Measurements from ENCODE around the gene INTS7. TPM values are rescaled to one million over a fixed set of nuclear protein-coding genes. Genes with fewer than 3 reads are reported as not detected.

INTS7 gene
- total and polyA plus RNA-seq, 2 experiments from 2014 or later: 10.9 to 34.0 TPM

GRCh38 chr1:211891708-211892107 is 143.6 kb downstream of the INTS7 start:
- TF ChIP-seq STAT1 (IDR thresholded peaks at IDR 0.05; ENCODE audit: unreplicated experiment) (no peak), EZH2 (IDR thresholded peaks at IDR 0.05; ENCODE audit: low read depth, unreplicated experiment) (no peak), REST (IDR thresholded peaks at IDR 0.05; ENCODE audit: unreplicated experiment) (no peak), POLR2AphosphoS5 (IDR thresholded peaks at IDR 0.05; ENCODE audit: low read depth) (no peak), EZH2phosphoT487 (IDR thresholded peaks at IDR 0.05; ENCODE audit: unreplicated experiment) (no peak), CREB1 (CRISPR knock-in tag; IDR thresholded peaks at IDR 0.05; ENCODE audit: low read depth) (no peak), NANOG (IDR thresholded peaks at IDR 0.05; ENCODE audit: borderline replicate concordance) (no peak), ZNF331 (CRISPR knock-in tag; IDR thresholded peaks at IDR 0.05; ENCODE audit: low read depth) (no peak), JUNB (IDR thresholded peaks at IDR 0.05; ENCODE audit: unreplicated experiment) (no peak), ZNF114 (CRISPR knock-in tag; IDR thresholded peaks at IDR 0.05) (no peak)
- TF ChIP-seq, protein P1, sequence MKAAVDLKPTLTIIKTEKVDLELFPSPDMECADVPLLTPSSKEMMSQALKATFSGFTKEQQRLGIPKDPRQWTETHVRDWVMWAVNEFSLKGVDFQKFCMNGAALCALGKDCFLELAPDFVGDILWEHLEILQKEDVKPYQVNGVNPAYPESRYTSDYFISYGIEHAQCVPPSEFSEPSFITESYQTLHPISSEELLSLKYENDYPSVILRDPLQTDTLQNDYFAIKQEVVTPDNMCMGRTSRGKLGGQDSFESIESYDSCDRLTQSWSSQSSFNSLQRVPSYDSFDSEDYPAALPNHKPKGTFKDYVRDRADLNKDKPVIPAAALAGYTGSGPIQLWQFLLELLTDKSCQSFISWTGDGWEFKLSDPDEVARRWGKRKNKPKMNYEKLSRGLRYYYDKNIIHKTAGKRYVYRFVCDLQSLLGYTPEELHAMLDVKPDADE (IDR thresholded peaks at IDR 0.05): no peak
- TF ChIP-seq, protein P2, sequence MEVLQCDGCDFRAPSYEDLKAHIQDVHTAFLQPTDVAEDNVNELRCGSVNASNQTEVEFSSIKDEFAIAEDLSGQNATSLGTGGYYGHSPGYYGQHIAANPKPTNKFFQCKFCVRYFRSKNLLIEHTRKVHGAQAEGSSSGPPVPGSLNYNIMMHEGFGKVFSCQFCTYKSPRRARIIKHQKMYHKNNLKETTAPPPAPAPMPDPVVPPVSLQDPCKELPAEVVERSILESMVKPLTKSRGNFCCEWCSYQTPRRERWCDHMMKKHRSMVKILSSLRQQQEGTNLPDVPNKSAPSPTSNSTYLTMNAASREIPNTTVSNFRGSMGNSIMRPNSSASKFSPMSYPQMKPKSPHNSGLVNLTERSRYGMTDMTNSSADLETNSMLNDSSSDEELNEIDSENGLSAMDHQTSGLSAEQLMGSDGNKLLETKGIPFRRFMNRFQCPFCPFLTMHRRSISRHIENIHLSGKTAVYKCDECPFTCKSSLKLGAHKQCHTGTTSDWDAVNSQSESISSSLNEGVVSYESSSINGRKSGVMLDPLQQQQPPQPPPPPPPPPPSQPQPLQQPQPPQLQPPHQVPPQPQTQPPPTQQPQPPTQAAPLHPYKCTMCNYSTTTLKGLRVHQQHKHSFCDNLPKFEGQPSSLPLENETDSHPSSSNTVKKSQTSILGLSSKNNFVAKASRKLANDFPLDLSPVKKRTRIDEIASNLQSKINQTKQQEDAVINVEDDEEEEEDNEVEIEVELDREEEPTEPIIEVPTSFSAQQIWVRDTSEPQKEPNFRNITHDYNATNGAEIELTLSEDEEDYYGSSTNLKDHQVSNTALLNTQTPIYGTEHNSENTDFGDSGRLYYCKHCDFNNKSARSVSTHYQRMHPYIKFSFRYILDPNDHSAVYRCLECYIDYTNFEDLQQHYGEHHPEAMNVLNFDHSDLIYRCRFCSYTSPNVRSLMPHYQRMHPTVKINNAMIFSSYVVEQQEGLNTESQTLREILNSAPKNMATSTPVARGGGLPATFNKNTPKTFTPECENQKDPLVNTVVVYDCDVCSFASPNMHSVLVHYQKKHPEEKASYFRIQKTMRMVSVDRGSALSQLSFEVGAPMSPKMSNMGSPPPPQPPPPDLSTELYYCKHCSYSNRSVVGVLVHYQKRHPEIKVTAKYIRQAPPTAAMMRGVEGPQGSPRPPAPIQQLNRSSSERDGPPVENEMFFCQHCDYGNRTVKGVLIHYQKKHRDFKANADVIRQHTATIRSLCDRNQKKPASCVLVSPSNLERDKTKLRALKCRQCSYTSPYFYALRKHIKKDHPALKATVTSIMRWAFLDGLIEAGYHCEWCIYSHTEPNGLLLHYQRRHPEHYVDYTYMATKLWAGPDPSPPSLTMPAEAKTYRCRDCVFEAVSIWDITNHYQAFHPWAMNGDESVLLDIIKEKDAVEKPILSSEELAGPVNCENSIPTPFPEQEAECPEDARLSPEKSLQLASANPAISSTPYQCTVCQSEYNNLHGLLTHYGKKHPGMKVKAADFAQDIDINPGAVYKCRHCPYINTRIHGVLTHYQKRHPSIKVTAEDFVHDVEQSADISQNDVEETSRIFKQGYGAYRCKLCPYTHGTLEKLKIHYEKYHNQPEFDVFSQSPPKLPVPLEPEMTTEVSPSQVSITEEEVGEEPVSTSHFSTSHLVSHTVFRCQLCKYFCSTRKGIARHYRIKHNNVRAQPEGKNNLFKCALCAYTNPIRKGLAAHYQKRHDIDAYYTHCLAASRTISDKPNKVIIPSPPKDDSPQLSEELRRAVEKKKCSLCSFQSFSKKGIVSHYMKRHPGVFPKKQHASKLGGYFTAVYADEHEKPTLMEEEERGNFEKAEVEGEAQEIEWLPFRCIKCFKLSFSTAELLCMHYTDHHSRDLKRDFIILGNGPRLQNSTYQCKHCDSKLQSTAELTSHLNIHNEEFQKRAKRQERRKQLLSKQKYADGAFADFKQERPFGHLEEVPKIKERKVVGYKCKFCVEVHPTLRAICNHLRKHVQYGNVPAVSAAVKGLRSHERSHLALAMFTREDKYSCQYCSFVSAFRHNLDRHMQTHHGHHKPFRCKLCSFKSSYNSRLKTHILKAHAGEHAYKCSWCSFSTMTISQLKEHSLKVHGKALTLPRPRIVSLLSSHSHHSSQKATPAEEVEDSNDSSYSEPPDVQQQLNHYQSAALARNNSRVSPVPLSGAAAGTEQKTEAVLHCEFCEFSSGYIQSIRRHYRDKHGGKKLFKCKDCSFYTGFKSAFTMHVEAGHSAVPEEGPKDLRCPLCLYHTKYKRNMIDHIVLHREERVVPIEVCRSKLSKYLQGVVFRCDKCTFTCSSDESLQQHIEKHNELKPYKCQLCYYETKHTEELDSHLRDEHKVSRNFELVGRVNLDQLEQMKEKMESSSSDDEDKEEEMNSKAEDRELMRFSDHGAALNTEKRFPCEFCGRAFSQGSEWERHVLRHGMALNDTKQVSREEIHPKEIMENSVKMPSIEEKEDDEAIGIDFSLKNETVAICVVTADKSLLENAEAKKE (CRISPR knock-in tag; IDR thresholded peaks at IDR 0.05): no peak
- ATAC-seq (no peak), DNase-seq (ENCODE audit: low spot score) (no peak)
- no peaks in the 10 kb centered on the region for H3K4me1 ChIP-seq (ENCODE audit: insufficient read depth)
- no peak overlapping the region for H3K4me2 ChIP-seq
- H3K27ac ChIP-seq (ENCODE audit: low read depth): no peak overlapping the region
- H3K9me3 Mint-ChIP-seq: peaks cover 8% of the 10 kb centered on the region; the same call in 2 of the 3 replicates
- peaks cover 2% of the 10 kb centered on the region; the same call in 2 of the 3 replicates for H3K4me1 Mint-ChIP-seq
- no peaks in the 10 kb centered on the region for H3K27me3 ChIP-seq (ENCODE audit: insufficient read depth)
- H3K79me2 ChIP-seq (replicated peaks; ENCODE audit: insufficient read depth): no peaks in the 10 kb centered on the region
- H3K27ac Mint-ChIP-seq: no peak overlapping the region
- no peaks in the 10 kb centered on the region for H3K36me3 ChIP-seq (ENCODE audit: insufficient read depth)
- H4K20me1 ChIP-seq (replicated peaks; ENCODE audit: insufficient read depth): no peaks in the 10 kb centered on the region
- H3K9me2 ChIP-seq (ENCODE audit: insufficient read depth): peaks cover 8% of the 10 kb centered on the region; the same call in 1 of the 2 replicates
- no peaks in the 10 kb centered on the region for H3F3A ChIP-seq (replicated peaks; ENCODE audit: low read depth)
- peaks cover 6% of the 10 kb centered on the region for H3K27me3 Mint-ChIP-seq (ENCODE audit: insufficient read depth, low read depth, poor library complexity)
- no peak overlapping the region for H3K4me3 Mint-ChIP-seq
- no peak overlapping the region for H3K4me3 ChIP-seq
- peak overlapping the region; percentile 23; the same call in 1 of the 2 replicates for H2AFZ ChIP-seq
- no peaks in the 10 kb centered on the region for H3K36me3 Mint-ChIP-seq (ENCODE audit: low read depth)

Data from GM23338 (cell line).